Central memory CD4-positive, alpha-beta T cell (primary cell): Measurements from ENCODE around the gene IMPDH1.

Source experiments
- DNase-seq: peaks from one replicate; pipeline ENCODE4 v3.0.0; 2022

The IMPDH1 gene

GRCh38 chr7:128387216-128388144, 22.3 kb downstream of the IMPDH1 start:
- peak; percentile 33 for DNase-seq

GRCh38 chr7:128385988-128386925, 23.5 kb downstream of the IMPDH1 start:
- DNase-seq = no peak

- DNase-seq = no peak
Measured at GRCh38 chr7:128384726-128385125, 25.1 kb downstream of the IMPDH1 start.

- DNase-seq = no peak
Measured at GRCh38 chr7:128383776-128384175, 26.0 kb downstream of the IMPDH1 start.

GRCh38 chr7:128381161-128381821, 28.5 kb downstream of the IMPDH1 start:
- DNase-seq = no peak

GRCh38 chr7:128380483-128381106, 29.2 kb downstream of the IMPDH1 start:
- DNase-seq = no peak

GRCh38 chr7:128379900-128380479, 29.8 kb downstream of the IMPDH1 start:
- no peak for DNase-seq

GRCh38 chr7:128378637-128379036, 31.1 kb downstream of the IMPDH1 start:
- no peak for DNase-seq

GRCh38 chr7:128376077-128376476, 33.7 kb downstream of the IMPDH1 start:
- no peak for DNase-seq

- no peak for DNase-seq
Measured at GRCh38 chr7:128374041-128374440, 35.7 kb downstream of the IMPDH1 start.

- no peak for DNase-seq
Measured at GRCh38 chr7:128373606-128374005, 36.2 kb downstream of the IMPDH1 start.

- no peak for DNase-seq
Measured at GRCh38 chr7:128370491-128370890, 39.3 kb downstream of the IMPDH1 start.

GRCh38 chr7:128366986-128367385, 42.8 kb downstream of the IMPDH1 start:
- no peak for DNase-seq

- DNase-seq = no peak
Measured at GRCh38 chr7:128366300-128366699, 43.5 kb downstream of the IMPDH1 start.

- no peak for DNase-seq
Measured at GRCh38 chr7:128365432-128365831, 44.4 kb downstream of the IMPDH1 start.

- no peak for DNase-seq
Measured at GRCh38 chr7:128364166-128364870, 45.5 kb downstream of the IMPDH1 start.

GRCh38 chr7:128363261-128363721, 46.5 kb downstream of the IMPDH1 start:
- no peak for DNase-seq

- DNase-seq = no peak
Measured at GRCh38 chr7:128362670-128363069, 47.1 kb downstream of the IMPDH1 start.

- DNase-seq = peak; percentile 45
Measured at GRCh38 chr7:128361411-128362379, 48.1 kb downstream of the IMPDH1 start, which contains the start of gene PRRT4. PRRT4 (minus strand) TSS chr7:128361690.

GRCh38 chr7:128360359-128360678, 49.5 kb downstream of the IMPDH1 start:
- no peak for DNase-seq
